Raji (cell line): ENCODE results near the gene SLC25A36.

ENCODE experiments used
- POLR2A ChIP-seq: IDR thresholded peaks from 2 replicates; pipeline ENCODE4 v1.6.1; 2011; ENCODE audit warnings: low read depth, low read length, control low read depth; ENCODE audit not compliant: insufficient read depth

Gene SLC25A36

DNA sequence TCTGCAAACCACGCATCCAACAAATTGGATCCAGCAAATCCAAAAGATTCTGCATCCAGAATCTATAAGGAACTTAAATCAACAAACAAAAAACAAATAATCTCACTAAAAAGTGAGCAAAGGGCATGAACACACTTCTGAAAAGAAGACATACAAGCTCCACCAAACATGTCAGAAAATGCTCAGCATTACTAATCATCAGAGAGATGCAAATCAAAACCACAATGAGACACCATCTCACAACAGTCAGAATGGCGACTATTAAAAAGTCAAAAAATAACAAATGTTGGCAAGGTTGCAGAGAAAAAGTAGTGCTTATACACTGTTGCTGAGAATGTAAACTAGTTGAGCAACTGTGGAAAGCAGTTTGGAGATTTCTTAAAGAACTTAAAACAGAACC, 21.6 kb upstream of the SLC25A36 start:
- no peak for TF ChIP-seq POLR2A

DNA sequence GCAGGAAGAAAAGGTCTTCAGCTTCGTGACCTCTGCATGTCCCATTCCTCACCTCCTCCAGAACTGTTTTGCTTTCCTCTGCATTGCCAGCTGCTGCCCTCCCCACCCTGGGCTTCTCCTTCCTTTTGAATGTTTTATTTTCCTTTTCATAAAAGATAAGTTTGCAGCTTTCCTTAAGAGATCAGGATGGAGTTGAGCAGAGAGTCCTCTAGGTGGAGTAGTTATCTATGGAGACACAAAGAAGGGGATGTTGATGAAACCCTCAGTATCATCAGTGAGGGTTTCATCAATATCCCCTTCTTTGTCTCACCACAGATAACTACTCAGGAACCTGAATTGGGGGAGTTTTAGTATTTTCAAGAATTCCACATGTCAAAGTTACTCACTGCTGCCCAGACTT, 19.0 kb upstream of the SLC25A36 start:
- TF ChIP-seq POLR2A, result no peak

GRCh38 chr3:140924097-140924873, 17.4 kb upstream of the SLC25A36 start:
- no peak for TF ChIP-seq POLR2A

GRCh38 chr3:140927279-140928069, 14.2 kb upstream of the SLC25A36 start:
- no peak for TF ChIP-seq POLR2A

DNA sequence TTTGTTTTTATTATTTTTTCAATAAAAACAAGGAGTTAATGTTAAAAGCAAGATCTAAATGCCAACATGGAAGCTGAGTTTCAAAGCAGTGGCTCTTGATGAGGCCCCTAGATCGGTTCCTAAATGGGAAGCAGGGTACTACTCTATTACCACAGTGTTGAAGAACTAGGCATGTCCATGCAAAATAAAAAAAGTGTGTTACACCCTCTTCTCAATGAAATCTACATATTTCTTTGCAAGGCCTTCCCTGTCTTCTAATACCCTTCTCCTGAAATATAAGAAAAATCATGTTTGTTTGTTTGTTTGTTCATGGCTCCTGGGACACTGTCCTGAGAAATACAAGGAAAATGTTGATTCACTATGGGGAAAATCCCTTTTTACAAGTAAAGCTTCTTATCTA, 12.2 kb upstream of the SLC25A36 start:
- no peak for TF ChIP-seq POLR2A

DNA sequence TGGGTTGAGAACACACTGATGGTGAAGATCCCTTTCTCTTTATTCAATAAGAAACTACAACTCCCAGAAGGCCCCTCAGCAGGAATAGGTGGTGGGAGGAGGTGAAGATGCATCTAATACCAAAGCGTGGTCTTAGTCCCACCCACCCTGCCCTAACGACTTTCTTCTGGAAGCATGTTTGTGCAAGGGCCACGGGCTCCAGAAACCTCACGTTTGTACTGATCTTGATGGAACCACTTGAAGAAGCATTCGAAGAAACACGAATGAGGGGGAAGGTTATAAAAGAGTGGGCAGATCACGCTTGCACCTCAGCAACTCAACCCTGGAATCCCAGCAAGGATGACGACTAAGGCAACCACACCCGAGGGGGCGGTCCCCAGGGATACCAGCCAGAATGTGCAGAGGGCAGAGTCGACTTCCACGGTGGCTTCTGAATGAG, 10.6 kb upstream of the SLC25A36 start:
- TF ChIP-seq POLR2A, result no peak

DNA sequence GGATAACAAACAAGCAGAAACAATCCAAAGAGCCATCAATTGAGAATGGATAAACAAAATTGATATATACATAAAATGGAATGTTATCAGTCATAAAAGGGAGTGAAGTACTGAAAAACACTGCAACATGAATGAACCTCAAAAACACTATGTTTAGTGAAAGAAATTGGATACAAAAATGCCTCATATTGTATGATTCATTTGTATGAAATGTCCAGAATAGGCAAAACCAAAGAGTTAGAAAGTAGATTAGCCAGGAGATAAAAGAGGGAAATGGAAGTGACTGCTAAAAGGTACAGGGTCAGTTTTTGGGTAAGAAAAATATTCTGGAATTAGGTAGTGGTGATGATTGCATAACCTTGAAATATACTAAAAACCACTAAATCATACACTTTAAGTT, 9.8 kb upstream of the SLC25A36 start:
- no peak for TF ChIP-seq POLR2A

- TF ChIP-seq POLR2A, result no peak
Observed at GRCh38 chr3:140933109-140933508, 8.5 kb upstream of the SLC25A36 start.

- no peak for TF ChIP-seq POLR2A
Observed at GRCh38 chr3:140933552-140933951, 8.1 kb upstream of the SLC25A36 start.

DNA sequence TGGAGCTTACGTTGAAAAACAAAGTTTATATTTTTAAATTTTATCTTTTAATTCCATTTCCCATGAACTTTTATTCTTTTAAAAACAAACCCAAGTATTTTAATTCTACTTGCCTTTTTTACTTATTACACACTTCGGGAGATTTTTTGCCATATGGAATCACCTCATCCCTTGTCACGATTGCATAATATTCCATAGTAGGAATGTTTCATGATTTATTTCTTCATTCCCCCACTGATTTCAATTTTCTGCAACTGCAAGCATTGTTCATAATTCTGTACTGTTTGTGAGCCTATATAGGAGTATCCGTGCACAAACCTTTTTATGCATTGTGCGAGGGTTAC, 574 bp upstream of the SLC25A36 start:
- no peak for TF ChIP-seq POLR2A

DNA sequence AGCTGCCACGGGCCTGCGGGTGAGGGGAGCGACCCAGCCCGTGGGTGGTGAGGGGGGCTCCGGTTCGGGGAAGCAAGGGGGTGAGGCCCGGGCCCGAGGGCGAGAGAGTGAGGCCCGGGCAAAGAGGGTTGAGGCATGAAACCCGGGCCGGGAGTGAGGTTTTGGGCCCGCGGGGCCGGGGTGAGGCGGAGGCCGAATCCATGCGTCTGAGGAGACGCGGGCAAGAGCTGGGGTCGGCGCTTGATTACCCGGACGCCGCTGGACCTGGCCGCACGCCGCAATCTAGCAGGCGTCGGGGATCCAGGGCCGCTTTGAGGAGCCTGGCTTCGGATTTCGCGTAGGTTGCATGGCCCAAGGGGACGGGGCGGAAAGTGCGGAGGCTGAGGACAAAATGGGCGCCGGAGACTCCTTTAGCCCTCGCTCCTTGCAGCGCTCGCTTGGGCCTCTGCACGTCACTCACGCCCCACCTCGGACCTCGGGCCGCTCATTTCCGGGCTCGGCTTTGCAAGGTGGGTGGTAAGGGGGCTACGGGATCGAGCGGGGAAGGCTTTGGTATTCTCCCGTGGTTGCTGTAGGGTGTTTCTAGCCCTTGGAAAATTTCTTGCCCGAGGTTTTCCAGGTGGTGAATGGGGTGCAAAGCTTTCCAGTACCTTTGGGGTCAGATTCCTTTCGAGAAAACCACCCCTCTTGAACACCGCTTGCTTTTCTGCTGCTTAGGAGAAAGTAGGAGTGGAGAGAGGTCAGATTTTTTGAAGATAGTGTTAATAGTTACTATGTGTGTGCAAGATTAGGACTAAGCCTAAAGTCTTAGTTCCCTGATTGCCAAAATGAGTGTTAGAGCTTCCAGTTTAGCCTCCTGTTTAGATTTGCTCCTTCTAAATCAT, 827 bp downstream of the SLC25A36 start:
- TF ChIP-seq POLR2A, result peak; percentile 59

GRCh38 chr3:140943781-140944552, 2.3 kb downstream of the SLC25A36 start:
- TF ChIP-seq POLR2A, result no peak

DNA sequence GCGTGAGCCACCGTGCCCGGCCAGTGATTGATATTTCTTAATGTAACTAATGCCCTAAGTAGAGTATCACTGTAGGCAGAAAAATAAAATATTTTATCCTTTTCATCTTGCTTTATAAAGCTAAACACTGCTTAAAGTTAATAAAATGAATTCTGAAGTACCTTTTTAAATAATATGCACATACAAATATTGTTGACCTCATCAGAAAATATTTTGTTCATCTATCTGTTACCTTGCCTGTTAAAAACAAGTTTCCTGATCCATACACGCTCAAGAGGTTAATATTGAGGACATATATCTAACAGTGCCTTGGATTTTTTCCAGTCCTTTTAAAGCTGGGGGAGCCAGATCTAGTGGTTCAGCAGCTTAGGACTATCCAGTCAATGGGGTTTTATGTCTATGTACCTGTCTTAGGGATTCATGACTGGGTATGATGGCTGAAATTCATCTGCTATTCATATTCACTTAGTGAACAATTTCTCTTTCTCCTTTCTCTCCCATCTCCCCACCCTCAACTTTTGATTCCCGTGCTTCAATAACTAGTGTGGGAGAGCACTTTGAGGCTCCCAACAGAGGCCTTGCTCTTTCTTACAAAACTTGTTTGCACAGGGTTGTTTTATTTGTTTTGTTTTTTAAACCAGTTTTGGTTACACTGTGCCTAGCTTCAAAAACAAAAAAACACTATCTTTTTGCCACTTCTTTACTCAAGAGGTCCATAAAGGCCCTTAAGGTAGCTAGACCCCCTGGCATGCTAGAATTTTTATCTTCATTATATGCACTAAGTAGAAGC, 7.0 kb downstream of the SLC25A36 start:
- no peak for TF ChIP-seq POLR2A

GRCh38 chr3:140950144-140950543, 8.5 kb downstream of the SLC25A36 start:
- no peak for TF ChIP-seq POLR2A
